ENCODE data around the gene EPHA6.

DNA sequence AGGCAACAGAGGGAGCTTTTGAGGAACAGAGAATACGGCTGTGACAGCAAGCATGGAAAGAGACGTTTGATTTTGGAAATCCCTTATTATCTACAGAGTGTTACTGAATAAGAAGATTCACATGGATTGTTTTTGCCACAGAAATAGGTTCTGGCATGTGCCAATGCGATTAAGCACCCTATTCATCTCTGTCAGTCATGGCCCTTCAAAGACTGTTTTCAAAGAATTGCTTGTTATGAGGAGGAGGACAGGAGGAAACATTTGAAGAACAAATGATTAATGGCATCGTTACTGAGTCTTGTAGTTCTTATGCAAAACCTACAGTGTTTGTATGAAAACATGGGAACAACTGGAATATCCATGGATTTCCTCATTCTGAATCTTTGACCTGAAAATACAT lies 86.2 kb downstream of the EPHA6 start:
- TF ChIP-seq POLR2A (IDR thresholded peaks at IDR 0.05), result no peak
- TF ChIP-seq, protein P1, sequence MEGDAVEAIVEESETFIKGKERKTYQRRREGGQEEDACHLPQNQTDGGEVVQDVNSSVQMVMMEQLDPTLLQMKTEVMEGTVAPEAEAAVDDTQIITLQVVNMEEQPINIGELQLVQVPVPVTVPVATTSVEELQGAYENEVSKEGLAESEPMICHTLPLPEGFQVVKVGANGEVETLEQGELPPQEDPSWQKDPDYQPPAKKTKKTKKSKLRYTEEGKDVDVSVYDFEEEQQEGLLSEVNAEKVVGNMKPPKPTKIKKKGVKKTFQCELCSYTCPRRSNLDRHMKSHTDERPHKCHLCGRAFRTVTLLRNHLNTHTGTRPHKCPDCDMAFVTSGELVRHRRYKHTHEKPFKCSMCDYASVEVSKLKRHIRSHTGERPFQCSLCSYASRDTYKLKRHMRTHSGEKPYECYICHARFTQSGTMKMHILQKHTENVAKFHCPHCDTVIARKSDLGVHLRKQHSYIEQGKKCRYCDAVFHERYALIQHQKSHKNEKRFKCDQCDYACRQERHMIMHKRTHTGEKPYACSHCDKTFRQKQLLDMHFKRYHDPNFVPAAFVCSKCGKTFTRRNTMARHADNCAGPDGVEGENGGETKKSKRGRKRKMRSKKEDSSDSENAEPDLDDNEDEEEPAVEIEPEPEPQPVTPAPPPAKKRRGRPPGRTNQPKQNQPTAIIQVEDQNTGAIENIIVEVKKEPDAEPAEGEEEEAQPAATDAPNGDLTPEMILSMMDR (IDR thresholded peaks at IDR 0.05 in 4 of 5, conservative IDR thresholded peaks at IDR 0.05 in 1 of 5), result no peak

All from gastrocnemius medialis (tissue), 4 donors.